SK-N-SH (cell line): Measurements from ENCODE around the gene CORO1A.

ENCODE experiments used
- CTCF ChIP-seq: fragments of 200-600 bp; sonication (generic); IDR thresholded peaks from 2 replicates; pipeline ENCODE4 v1.6.1; 2017; ENCODE audit warnings: antibody characterized with exemption, mild to moderate bottlenecking, moderate library complexity
- EZH2phosphoT487 ChIP-seq: fragments of 200-600 bp; sonication (generic); IDR thresholded peaks from 2 replicates; pipeline ENCODE4 v1.6.1; 2017; ENCODE audit warnings: low read depth, mixed run types, mild to moderate bottlenecking, antibody characterized with exemption, moderate library complexity, borderline replicate concordance
- GABPA ChIP-seq: IDR thresholded peaks from 2 replicates; pipeline ENCODE4 v1.4.0; 2012; ENCODE audit warnings: low read depth, mild to moderate bottlenecking
- GATA2 ChIP-seq: sonication (generic); formaldehyde crosslinking; IDR thresholded peaks from 2 replicates; pipeline ENCODE4 v1.5.0; 2020; ENCODE audit warnings: mild to moderate bottlenecking, missing genetic modification reagents
- POLR2AphosphoS5 ChIP-seq: IDR thresholded peaks from 2 replicates; pipeline ENCODE4 v1.6.1; 2012; ENCODE audit warnings: low read depth, low read length
- RAD21 ChIP-seq: IDR thresholded peaks from 2 replicates; pipeline ENCODE4 v1.6.1; 2012; ENCODE audit warnings: mild to moderate bottlenecking, low read length
- RFX5 ChIP-seq: IDR thresholded peaks from 2 replicates; pipeline ENCODE4 v1.6.1; 2012; ENCODE audit warnings: mild to moderate bottlenecking, improper control_type of control experiment, low read length
- SMC3 ChIP-seq: IDR thresholded peaks from 2 replicates; pipeline ENCODE4 v1.6.1; 2012; ENCODE audit warnings: low read depth, low read length, improper control_type of control experiment

DNA sequence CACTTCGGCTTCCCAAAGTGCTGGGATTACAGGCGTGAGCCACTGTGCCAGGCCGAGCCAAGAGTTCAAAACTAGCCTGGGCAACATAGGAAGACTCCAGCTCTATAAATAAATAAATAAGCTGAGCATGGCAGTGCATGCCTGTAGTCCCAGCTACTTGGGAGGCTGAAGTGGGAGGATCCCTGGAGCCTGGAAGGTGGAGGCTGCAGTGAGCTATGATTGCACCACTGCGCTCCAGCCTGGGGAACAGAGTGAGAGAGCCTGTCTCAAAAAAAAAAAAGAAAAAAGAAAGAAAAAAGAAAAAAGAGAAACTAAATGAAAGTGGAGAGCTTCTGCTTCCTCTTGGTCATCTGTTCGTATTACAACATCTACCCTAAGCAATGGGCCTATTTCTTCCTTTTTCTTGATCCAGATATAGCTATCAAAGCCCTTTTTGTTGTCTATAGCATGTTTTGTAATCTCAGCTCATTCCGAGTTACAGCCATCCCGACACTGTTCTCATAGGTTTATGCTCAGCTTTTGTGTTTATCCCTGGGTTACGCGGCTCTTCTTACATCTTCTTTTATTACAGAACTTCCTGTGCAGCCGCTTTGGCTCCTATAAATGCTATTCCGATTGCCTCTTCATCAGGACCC lies 46.3 kb upstream of the CORO1A start:
- TF ChIP-seq CTCF (no peak), GABPA (no peak), RAD21 (no peak), POLR2AphosphoS5 (no peak), EZH2phosphoT487 (no peak), RFX5 (no peak), SMC3 (no peak), GATA2 (no peak)
